DMS 273 treated with DMSO at 0.1 percent for 48 hours (cell line): ENCODE measurements around the gene MYB.
"Not testable (repeated sequence)": the region's sequence is repeated elsewhere in the genome, so short reads cannot be mapped to it uniquely, and the experiment has no call there.

Experiments
- DNase-seq: peaks from one replicate; lab custom pipeline; 2025; lab: John Stamatoyannopoulos, UW

The MYB gene

GRCh38 chr6:135222623-135223022 lies 41.5 kb downstream of the MYB start:
- no peak for DNase-seq

- no peak for DNase-seq
Measured at GRCh38 chr6:135224037-135224647, 43.0 kb downstream of the MYB start.

- DNase-seq: no peak
Measured at GRCh38 chr6:135225911-135226310, 44.8 kb downstream of the MYB start.

- DNase-seq: no peak
Measured at GRCh38 chr6:135226537-135226936, 45.4 kb downstream of the MYB start.

GRCh38 chr6:135227349-135227748 lies 46.2 kb downstream of the MYB start:
- no peak for DNase-seq

- DNase-seq: no peak
Measured at GRCh38 chr6:135227758-135228157, 46.6 kb downstream of the MYB start.

- DNase-seq: no peak
Measured at GRCh38 chr6:135228486-135228885, 47.4 kb downstream of the MYB start.

- no peak for DNase-seq
Measured at GRCh38 chr6:135229996-135230395, 48.9 kb downstream of the MYB start.

- no peak for DNase-seq
Measured at GRCh38 chr6:135230711-135231468, 49.8 kb downstream of the MYB start.

GRCh38 chr6:135231469-135231844 lies 50.3 kb downstream of the MYB start:
- DNase-seq: no peak

GRCh38 chr6:135233686-135234491 lies 52.8 kb downstream of the MYB start:
- DNase-seq: peak; percentile 80

- DNase-seq: no peak
Measured at GRCh38 chr6:135234492-135234780, 53.3 kb downstream of the MYB start.

- DNase-seq: no peak
Measured at GRCh38 chr6:135235716-135236115, 54.6 kb downstream of the MYB start.

GRCh38 chr6:135236319-135236718 lies 55.2 kb downstream of the MYB start:
- no peak for DNase-seq

- DNase-seq: no peak
Measured at GRCh38 chr6:135236732-135237131, 55.6 kb downstream of the MYB start.

- no peak for DNase-seq
Measured at GRCh38 chr6:135240711-135241110, 59.6 kb downstream of the MYB start.

- DNase-seq: no peak
Measured at GRCh38 chr6:135243871-135244796, 63.0 kb downstream of the MYB start.

- DNase-seq: no peak
Measured at GRCh38 chr6:135244805-135245204, 63.7 kb downstream of the MYB start.

- DNase-seq: not testable (repeated sequence)
Measured at GRCh38 chr6:135246412-135247012, 65.4 kb downstream of the MYB start.

GRCh38 chr6:135250234-135250633 lies 69.1 kb downstream of the MYB start:
- no peak for DNase-seq

- DNase-seq: no peak
Measured at GRCh38 chr6:135250751-135251497, 69.8 kb downstream of the MYB start.
